GM19023 (cell line): ENCODE measurements around the gene MYO5A.
"Not testable (repeated sequence)": the region's sequence is repeated elsewhere in the genome, so short reads cannot be mapped to it uniquely, and the experiment has no call there.

ENCODE experiments used
- ATAC-seq: cut with Tn5 transposase; IDR thresholded peaks from one replicate; pipeline ENCODE4 v1.9.1; 2021; ENCODE audit warnings: mild to moderate bottlenecking, moderate library complexity; ENCODE audit not compliant: unreplicated experiment

MYO5A gene

GRCh38 chr15:52424856-52425431, 103.7 kb downstream of the MYO5A start:
- ATAC-seq = no peak

- no peak for ATAC-seq
Observed at GRCh38 chr15:52423852-52424251, 104.8 kb downstream of the MYO5A start.

DNA sequence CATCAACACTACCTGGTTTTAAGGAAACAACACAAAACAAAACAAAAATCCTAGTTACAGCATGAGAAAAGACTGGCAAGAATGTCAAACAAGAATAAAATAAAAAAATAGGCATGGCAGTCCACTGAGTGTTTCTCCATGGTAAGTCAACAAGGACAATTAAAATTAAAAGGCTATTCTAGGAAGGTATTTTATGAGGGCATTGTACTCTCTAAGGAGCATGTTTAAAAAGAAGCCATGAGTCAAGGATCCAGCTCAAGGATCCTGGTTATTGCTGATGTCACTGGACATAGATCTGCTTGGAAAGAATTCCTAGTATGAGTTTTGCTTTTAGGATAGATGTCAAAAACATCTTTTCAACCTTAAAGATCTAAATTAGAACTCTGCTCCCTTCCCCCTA, 106.7 kb downstream of the MYO5A start:
- no peak for ATAC-seq

DNA sequence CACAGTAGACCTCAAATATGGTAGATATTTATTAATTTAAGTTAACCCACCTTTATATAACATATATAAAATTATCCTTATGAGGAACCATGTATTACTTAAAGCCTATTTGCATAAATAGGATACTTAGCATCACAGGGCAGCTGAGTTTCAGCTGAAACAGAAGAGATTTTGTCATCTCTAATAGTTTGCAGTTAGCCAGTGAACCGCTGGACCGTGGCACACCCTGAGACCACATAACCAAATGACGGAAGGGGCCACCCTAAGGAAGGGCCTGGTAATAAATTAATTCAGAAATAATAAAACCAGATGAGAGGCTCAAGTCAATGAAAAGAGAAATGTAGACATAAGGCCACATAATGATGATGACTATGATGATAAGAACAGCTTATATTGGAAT, 107.7 kb downstream of the MYO5A start:
- ATAC-seq = no peak

DNA sequence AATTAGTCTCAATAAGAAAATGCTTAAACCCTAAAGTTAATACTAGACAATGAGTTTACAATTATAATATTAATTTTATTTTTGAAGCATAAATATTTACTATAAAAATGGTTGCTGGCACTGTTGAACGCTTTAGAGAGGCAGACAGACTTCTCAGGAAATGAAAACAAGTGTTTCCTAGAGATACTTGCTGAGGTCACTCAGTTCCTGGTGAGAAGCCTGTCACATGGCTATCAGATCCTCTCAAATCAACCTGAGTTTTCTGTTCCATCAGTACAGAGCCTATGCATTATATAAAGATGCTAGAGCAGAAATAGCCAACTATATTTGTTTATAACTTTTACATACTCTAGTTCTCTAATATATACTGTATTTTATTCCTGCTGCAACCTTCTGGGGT, 109.2 kb downstream of the MYO5A start:
- ATAC-seq = no peak

DNA sequence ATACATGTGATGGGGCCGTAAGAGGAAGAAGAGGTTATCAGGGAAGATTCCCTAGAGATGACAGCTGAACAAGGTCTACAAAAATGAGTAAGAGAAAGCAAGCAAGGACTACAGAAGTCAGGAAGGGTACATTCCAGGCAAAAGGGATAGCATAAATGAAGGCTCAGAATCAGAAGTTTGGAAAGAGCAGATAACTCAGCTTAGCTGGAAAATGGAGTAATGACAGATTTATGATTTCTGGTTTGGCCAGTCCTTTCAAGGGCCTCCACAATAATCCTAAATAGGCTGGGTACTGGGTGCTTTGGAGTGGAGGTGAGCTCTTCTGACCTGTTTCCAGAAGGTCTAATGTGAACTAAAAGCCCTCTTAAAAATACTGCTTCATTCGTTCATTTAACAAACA, 110.7 kb downstream of the MYO5A start:
- no peak for ATAC-seq

DNA sequence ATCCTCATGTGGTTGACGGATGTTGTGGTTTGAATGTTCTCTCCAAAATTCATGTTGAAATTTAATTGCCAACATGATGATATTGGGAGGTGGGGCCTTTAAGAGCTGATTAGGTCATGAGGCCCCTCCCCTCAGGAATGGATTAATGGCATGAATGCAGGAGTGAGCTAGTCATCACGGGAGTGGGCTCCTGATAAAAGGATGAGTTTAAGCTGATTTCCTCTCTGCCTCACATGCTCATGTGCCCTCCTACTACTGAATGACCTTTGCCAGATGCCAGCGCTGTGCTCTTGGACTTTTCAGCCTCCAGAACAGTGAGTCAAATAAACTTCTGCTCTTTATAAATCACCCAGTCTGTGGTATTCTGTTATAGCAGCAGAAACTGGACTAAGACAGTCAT, 111.2 kb downstream of the MYO5A start:
- ATAC-seq = no peak

DNA sequence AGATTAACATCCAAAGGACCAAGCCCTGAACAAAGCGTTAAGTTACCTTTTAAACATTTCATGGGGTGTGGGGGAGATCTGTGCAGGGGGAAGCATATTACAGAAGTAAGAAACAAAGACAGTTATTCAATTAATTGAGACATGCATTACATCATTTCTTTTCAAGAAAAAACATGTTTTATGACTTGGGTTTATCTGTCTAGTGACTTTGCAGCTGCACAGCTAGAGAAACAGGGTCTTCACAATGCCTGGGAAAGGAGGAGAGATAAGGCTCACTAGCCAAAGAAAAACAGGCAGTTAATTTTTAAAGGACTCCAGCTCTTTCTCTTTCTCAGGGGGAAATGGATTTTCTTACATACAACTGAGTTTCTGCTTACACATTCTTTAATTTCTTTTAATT, 112.1 kb downstream of the MYO5A start:
- not testable (repeated sequence) for ATAC-seq

- ATAC-seq = no peak
Observed at GRCh38 chr15:52415628-52416027, 113.1 kb downstream of the MYO5A start.

- no peak for ATAC-seq
Observed at GRCh38 chr15:52414936-52415335, 113.7 kb downstream of the MYO5A start.

GRCh38 chr15:52408823-52409222, 119.9 kb downstream of the MYO5A start:
- no peak for ATAC-seq

- ATAC-seq = no peak
Observed at GRCh38 chr15:52407374-52407773, 121.3 kb downstream of the MYO5A start.

GRCh38 chr15:52406601-52407000, 122.1 kb downstream of the MYO5A start:
- ATAC-seq = no peak

DNA sequence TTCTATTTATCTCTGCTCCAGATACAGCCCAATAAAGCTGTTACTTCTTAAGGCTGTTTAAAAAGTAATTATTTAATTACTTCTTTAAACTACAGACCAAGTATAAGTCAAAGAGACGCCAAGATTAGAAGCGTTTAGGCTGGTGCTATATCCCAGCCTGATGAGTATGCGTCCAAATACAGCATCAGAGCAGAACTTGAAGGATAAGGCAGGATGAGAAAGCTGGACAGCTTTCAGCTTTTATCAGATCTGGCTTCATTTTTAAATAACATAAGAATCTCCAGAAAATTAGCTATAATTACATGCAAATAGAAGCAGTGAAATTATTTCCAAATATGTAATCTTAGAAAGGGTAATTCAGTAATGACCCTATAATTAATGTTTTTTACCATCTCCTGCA, 122.8 kb downstream of the MYO5A start:
- ATAC-seq = no peak

GRCh38 chr15:52397118-52397517, 131.6 kb downstream of the MYO5A start:
- ATAC-seq = no peak

- no peak for ATAC-seq
Observed at GRCh38 chr15:52394118-52394517, 134.6 kb downstream of the MYO5A start.

DNA sequence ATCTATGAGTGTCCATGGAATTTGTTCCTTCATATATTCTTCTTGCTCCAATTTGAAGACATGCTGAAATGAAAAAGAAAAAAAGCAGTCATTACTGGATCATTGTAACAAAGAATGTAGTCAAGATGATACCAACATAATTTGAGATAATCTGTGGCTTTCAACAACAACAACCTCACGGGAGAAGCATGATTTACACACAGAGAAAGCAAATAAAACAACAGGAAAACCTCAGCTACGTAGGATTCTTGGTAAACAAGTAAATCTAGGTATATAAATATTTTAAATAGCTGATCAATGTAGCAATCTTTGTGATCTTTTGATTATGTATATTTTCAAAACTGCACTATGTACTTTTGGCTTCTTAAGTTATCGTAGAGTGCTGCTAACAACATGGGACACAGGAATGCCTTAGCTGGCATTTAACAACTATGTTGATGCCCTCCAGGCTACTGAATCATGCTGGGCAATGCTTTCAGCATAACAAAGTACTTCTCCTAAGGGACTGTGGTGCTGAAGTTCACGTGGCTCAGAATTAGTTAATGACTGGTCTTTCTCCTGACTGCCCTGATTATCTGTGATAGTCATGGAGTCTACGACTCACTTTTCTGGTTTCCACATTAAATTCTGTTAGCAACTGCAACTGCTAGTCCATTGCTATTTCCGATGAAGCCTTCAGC, 136.5 kb downstream of the MYO5A start:
- no peak for ATAC-seq

- ATAC-seq = no peak
Observed at GRCh38 chr15:52391069-52391468, 137.6 kb downstream of the MYO5A start.

- no peak for ATAC-seq
Observed at GRCh38 chr15:52385670-52386069, 143.0 kb downstream of the MYO5A start.

DNA sequence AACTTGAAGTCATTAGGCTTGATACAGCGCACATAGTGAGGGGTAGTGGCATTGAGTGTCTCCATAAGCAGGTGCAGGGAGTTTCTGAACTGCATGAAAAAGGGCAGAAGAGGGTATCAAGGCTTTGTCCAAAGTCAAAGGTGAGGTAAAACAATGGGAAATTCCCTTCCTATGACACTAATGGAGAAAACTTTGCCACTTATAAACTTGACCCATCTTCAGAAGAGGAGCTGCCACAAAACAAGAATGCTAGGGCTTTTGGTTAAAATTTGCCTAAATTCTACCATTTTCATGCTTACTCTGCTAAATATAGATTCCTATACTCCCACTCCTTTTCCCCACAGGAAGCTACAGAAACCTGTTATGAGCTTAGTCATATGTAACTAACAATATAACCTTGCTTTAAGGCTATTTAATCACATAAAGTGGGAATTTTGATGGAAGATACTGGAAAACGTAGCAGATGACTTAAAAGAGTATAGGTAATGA, 145.5 kb downstream of the MYO5A start:
- ATAC-seq = peak; percentile 34

DNA sequence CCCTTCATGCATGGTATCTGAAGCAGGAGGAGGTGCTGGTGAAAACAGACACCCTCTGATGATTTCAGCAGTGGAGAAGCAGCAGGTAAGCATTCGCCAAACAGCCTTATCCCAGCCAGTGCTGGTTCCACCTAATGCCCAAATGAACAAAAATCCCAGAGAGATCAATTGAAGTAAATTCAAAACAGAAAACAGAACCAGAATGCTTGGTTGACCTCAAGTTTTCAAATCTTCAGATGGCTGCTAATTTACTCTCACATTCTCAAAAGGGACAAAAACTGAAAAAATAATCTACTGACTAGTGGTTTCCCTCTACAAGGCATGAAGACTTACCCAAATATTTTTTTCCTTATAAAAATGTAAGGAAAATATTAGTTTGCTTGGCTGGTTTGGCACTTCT, 146.0 kb downstream of the MYO5A start:
- ATAC-seq = peak; percentile 7

DNA sequence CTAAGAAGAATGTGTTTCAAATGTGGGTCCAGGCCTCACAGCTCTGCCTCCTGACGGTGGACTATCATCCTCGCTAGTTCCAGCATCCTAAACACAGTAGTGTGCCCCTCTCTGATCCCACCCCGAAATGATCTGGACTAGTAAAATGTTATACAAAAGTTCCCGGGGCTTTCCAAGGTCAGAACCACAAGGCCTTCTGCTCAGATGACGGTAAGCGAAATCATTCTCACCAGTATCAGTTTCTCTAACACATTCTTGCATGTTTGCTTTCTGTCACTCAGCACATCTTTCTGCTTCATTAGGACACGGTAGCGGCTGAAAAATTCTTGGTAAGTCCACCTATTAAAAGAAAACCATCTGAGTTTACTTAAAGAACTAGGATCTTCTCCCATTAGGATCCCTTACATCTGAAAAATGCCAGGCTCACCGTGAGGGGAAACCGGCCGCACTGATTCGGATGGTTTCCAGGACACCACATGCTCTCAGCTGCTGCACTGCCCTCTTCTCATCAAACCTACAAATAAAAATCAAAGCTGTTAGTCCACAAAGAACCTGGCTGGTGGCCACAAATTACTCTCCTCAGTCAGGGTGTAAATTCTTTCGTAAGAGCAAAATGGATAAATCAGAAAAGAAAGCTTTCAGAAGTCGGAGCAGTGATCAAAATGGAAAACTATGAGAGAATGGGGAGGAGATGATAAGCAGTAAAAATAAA, 149.1 kb downstream of the MYO5A start:
- ATAC-seq = peak; percentile 60
